HG03354 (cell line): Measurements from ENCODE around the gene CLCA4.

ENCODE experiments used
- ATAC-seq: cut with Tn5 transposase; IDR thresholded peaks from one replicate; pipeline ENCODE4 v1.9.1; 2021; ENCODE audit warnings: mild to moderate bottlenecking; ENCODE audit not compliant: unreplicated experiment, poor library complexity, severe bottlenecking

CLCA4 gene

DNA sequence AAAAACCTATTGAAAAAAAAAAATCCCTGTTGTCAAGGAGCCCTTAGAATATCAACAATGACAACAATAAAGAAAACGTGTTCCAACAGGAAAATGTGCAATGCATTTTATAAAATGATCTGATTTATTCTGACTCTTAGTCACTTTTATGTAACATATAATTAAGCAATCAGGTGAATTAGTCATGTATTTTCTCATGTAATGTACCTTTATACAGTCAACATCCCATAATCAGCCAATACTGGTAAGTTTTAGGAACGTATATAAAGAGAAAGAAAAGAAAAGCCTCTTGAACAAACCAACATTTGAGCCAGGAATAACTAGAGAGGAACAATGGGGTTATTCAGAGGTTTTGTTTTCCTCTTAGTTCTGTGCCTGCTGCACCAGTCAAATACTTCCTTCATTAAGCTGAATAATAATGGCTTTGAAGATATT, at the start of gene CLCA4:
TSS of gene CLCA4 (plus strand) at position 292 of the 435 bp plus-strand sequence. CDS start at position 334, 42 bp downstream.
- ATAC-seq: no peak

DNA sequence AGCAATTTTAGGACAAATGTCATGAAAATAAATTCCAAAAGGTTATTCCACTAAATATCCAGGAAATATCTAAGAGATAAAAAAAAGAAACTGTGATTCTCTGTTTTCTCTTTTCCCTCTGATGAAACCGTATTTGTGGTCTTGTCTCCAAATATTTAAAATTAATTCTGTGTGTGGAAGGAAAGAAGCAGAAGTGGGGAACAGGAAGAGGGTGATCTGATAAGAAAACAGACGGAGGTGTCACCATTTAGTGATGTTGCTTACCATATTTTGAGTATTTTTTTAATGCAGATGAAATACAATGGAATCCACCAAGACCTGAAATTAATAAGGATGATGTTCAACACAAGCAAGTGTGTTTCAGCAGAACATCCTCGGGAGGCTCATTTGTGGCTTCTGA, 48.6 kb upstream of the CLCA4 start:
- ATAC-seq: no peak

GRCh38 chr1:86499987-86500593, 46.8 kb upstream of the CLCA4 start:
- peak; percentile 72 for ATAC-seq

GRCh38 chr1:86500714-86501113, 46.2 kb upstream of the CLCA4 start:
- no peak for ATAC-seq

- peak; percentile 79 for ATAC-seq
Measured at GRCh38 chr1:86502125-86502646, 44.7 kb upstream of the CLCA4 start.

DNA sequence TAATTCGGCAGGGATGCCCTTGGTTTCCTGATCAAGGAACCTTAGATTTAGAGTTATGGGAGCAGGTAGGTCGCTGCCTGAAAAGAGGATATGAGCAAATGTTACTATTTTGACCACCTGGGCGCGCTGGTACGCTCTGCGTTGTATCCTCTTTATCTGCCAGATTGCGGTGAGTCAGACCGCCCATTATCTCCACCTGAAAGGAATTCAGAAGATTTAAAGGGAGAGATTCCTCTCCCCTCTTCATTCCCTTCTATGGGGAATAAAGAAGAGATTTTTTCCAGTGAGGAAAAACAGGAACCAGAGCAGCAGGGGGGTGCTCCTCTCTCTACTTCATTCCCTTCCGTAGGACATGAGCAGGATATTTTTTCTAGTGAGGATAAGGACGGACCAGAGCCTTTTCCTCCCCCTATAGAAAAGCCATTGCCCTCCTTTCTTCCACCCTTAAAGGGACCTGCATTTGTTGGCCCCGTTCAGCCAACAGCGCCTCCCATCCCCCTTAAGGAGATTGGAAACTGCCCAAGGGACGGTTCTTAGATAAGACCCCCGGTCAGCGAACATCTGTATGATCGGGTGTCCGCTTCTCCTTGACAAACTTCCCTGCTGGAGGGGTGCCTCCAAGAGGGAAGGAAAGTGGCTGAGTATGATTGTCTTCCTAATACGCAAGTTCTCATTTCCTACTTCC, 44.0 kb upstream of the CLCA4 start:
- ATAC-seq: no peak

GRCh38 chr1:86503406-86504136, 43.3 kb upstream of the CLCA4 start:
- no peak for ATAC-seq

DNA sequence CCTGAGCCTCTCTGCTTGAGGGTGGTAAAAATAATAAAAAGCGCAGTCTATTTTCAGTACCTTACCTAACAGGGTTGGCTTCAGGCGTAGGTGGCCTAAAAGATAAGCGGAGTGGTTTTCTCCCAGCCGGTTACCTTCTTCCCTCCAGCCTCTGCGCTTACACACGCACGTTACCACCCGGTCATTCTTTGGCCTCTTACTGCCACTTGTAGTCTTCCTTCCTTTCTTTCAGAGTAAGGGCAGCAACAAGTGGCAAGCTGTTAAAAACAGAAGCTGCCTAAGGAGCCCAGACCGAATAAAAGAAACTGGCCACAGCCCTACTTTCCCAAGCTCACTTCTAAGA, 42.8 kb upstream of the CLCA4 start:
- ATAC-seq: no peak

GRCh38 chr1:86504895-86505563, 41.8 kb upstream of the CLCA4 start:
- ATAC-seq: no peak

DNA sequence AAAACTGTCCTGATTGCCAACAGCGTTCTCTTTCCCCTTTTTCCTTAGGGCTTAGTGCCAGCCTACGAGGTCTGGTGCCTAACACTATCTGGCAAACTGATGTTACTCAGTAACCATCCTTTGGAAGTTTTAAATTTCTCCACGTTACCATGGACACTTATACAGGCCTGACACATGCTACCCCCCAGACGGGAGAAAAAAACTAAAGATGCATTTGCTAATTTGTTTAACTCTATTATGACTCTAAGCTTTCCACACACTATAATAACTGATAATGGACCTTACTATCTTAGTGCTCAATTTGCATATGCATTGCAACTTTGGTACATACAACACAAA, 41.3 kb upstream of the CLCA4 start:
- ATAC-seq: no peak

GRCh38 chr1:86507935-86508582, 38.8 kb upstream of the CLCA4 start:
- ATAC-seq: peak; percentile 75

DNA sequence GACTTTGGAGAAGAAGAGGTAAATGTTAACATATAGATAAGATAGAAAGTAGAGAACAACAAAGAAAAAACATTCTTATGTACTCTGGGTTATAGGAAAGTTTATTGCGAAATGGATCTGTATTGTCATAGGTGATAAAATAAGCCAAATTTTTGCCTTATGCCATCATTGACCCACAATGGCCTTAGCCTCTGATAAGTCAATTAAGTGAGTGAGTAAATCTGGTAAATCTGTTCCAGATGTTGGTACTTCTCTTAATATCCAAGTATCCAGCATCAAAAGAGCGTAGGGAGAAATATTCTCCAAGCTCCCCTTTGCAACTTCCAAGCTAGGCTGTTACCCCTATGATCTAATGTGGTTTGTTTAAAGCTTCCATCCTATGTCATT, 38.3 kb upstream of the CLCA4 start:
- ATAC-seq: no peak

- no peak for ATAC-seq
Measured at GRCh38 chr1:86515597-86515996, 31.3 kb upstream of the CLCA4 start.

- no peak for ATAC-seq
Measured at GRCh38 chr1:86516335-86516734, 30.5 kb upstream of the CLCA4 start.

DNA sequence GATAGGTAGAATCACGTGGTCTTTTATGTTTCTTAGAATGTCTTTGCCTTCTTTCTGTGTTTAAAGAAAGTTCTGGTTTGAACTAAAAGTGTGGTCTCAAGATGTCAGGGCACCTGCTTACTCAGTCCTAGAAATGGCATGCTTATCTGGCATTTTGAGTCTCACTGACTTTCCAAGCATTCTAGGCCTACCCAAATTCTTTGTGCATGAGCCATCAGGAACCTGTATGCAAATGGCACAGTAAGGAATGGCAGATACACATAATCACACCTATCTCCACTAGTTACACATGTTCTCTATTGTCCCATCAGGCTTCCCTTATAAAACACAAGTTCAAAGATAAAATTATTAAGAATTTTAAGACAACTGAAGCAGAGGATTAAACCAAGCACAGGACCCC, 29.5 kb upstream of the CLCA4 start:
- ATAC-seq: no peak

- no peak for ATAC-seq
Measured at GRCh38 chr1:86520789-86521521, 25.9 kb upstream of the CLCA4 start.

GRCh38 chr1:86521522-86521891, 25.4 kb upstream of the CLCA4 start:
- no peak for ATAC-seq

DNA sequence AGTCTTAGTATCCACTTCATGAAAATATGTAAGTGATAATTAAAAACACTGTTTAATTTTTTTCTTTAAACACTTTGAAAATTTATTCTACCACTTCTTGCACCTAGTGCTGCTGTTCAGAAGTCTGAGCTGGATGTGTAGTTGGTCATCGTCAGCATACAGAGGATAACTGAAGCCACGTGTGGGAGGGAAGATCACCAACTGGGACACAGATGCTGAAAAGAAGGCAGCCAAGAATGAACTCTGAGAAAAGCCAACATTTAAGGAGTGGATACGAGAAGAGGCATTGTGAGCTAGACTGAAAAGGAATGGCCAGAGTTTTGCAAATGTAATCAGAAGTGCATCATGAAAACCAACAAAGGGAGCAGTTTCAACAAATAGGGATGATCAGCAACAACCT, 24.6 kb upstream of the CLCA4 start:
- no peak for ATAC-seq

- ATAC-seq: no peak
Measured at GRCh38 chr1:86523670-86524354, 23.1 kb upstream of the CLCA4 start.
